GM19467 (cell line): ENCODE data around the gene YARS1.

ENCODE experiments used
- ATAC-seq: cut with Tn5 transposase; IDR thresholded peaks from one replicate; pipeline ENCODE4 v1.9.1; 2021; ENCODE audit warnings: mild to moderate bottlenecking, moderate library complexity; ENCODE audit not compliant: unreplicated experiment

The YARS1 gene

GRCh38 chr1:32748926-32749325 is 68.2 kb downstream of the YARS1 start:
- ATAC-seq, result no peak

GRCh38 chr1:32748348-32748747 is 68.8 kb downstream of the YARS1 start:
- no peak for ATAC-seq

- no peak for ATAC-seq
Observed at GRCh38 chr1:32746130-32746529, 71.0 kb downstream of the YARS1 start.

- no peak for ATAC-seq
Observed at GRCh38 chr1:32744071-32744425, 73.1 kb downstream of the YARS1 start.

- no peak for ATAC-seq
Observed at GRCh38 chr1:32743380-32744070, 73.6 kb downstream of the YARS1 start.

GRCh38 chr1:32742956-32743355 is 74.2 kb downstream of the YARS1 start:
- no peak for ATAC-seq

- ATAC-seq, result no peak
Observed at GRCh38 chr1:32742199-32742947, 74.8 kb downstream of the YARS1 start.

GRCh38 chr1:32741413-32742198 is 75.6 kb downstream of the YARS1 start:
- ATAC-seq, result no peak

GRCh38 chr1:32741059-32741412 is 76.1 kb downstream of the YARS1 start:
- ATAC-seq, result no peak

GRCh38 chr1:32736812-32737791 is 80.1 kb downstream of the YARS1 start:
- no peak for ATAC-seq

- no peak for ATAC-seq
Observed at GRCh38 chr1:32733582-32734321, 83.4 kb downstream of the YARS1 start.

GRCh38 chr1:32729254-32730046 is 87.7 kb downstream of the YARS1 start:
- no peak for ATAC-seq

GRCh38 chr1:32728413-32729077 is 88.6 kb downstream of the YARS1 start:
- ATAC-seq, result no peak

GRCh38 chr1:32727876-32728275 is 89.3 kb downstream of the YARS1 start:
- no peak for ATAC-seq

GRCh38 chr1:32725615-32725982 is 91.6 kb downstream of the YARS1 start:
- no peak for ATAC-seq
